Hepatocyte (in vitro differentiated cells): ENCODE results near the gene ERC2. TPM values are rescaled to one million over a fixed set of nuclear protein-coding genes. Genes with fewer than 3 reads are reported as not detected.

ENCODE experiments used
- DNase-seq: peaks from one replicate; pipeline ENCODE4 v3.0.0-alpha.2; 2016; ENCODE audit warnings: low spot score
- H2AFZ ChIP-seq: fragments of 200-600 bp; sonication (generic); 2 replicates; pipeline ENCODE4 v1.6.0; 2016; ENCODE audit warnings: antibody characterized with exemption, mild to moderate bottlenecking
- H3K27ac ChIP-seq: fragments of 200-600 bp; sonication (generic); 2 replicates; pipeline ENCODE4 v1.5.1; 2016; ENCODE audit warnings: mild to moderate bottlenecking
- H3K27me3 ChIP-seq: fragments of 200-600 bp; sonication (generic); 2 replicates; pipeline ENCODE4 v1.6.1; 2016
- H3K36me3 ChIP-seq: fragments of 200-600 bp; sonication (generic); replicated peaks from 2 replicates; pipeline ENCODE4 v1.5.1; 2016; ENCODE audit warnings: low read depth; ENCODE audit not compliant: insufficient read depth
- H3K4me1 ChIP-seq: fragments of 200-600 bp; sonication (generic); 2 replicates; pipeline ENCODE4 v1.5.1; 2016; ENCODE audit warnings: mild to moderate bottlenecking, moderate library complexity; ENCODE audit not compliant: insufficient read depth
- H3K4me2 ChIP-seq: fragments of 200-600 bp; sonication (generic); 2 replicates; pipeline ENCODE4 v1.6.0; 2016
- H3K4me3 ChIP-seq: fragments of 200-600 bp; sonication (generic); 2 replicates; pipeline ENCODE4 v1.5.1; 2016; ENCODE audit warnings: mild to moderate bottlenecking
- H3K79me2 ChIP-seq: fragments of 200-600 bp; sonication (generic); 2 replicates; pipeline ENCODE4 v1.6.0; 2017; ENCODE audit warnings: mild to moderate bottlenecking
- H3K9me2 ChIP-seq: fragments of 200-600 bp; sonication (generic); replicated peaks from 2 replicates; pipeline ENCODE4 v1.6.0; 2017; ENCODE audit warnings: mild to moderate bottlenecking; ENCODE audit not compliant: insufficient read depth
- H3K9me3 ChIP-seq: fragments of 200-600 bp; sonication (generic); 2 replicates; pipeline ENCODE4 v1.5.1; 2016; ENCODE audit warnings: low read depth, mild to moderate bottlenecking
- H4K20me1 ChIP-seq: fragments of 200-600 bp; sonication (generic); 2 replicates; pipeline ENCODE4 v1.6.0; 2016; ENCODE audit warnings: mild to moderate bottlenecking; ENCODE audit not compliant: insufficient read depth, poor library complexity, severe bottlenecking
- CTCF ChIP-seq: fragments of 200-600 bp; sonication (generic); IDR thresholded peaks from 2 replicates; pipeline ENCODE4 v1.5.1; 2016; ENCODE audit warnings: antibody characterized with exemption, mild to moderate bottlenecking; ENCODE audit not compliant: poor library complexity
- EZH2 ChIP-seq: fragments of 200-600 bp; sonication (generic); IDR thresholded peaks from 2 replicates; pipeline ENCODE4 v1.6.1; 2016; ENCODE audit warnings: antibody characterized with exemption, mild to moderate bottlenecking, borderline replicate concordance
- EZH2phosphoT487 ChIP-seq: fragments of 200-600 bp; sonication (generic); IDR thresholded peaks from one replicate; pipeline ENCODE4 v1.6.1; 2018; ENCODE audit warnings: antibody characterized with exemption, mild to moderate bottlenecking, low read depth, moderate library complexity; ENCODE audit not compliant: unreplicated experiment, severe bottlenecking
- WGBS: methylation state at CpG from one replicate; pipeline ENCODE4 v1.1.6; 2016; ENCODE audit warnings: low lambda C conversion rate; ENCODE audit errors: missing lambda C conversion rate; 5-methylcytosine and 5-hydroxymethylcytosine counted together
- polyA plus RNA-seq: library from polyadenylated mRNA; unstranded; fragments of >200 nt; fragmentation: Nextera tagmentation; extraction: Ambion mirVana; gene quantifications from 2 replicates; pipeline ENCODE4 v1.2.1, GENCODE V29; 2016
- total RNA-seq: library from RNA; depleted of rRNA; stranded (reverse); fragments of >200 nt; gene quantifications from 2 replicates; pipeline ENCODE4 v1.2.3, GENCODE V29; 2014

ERC2 gene
- total and polyA plus RNA-seq, 2 experiments from 2014 or later: 1.2 to 5.3 TPM

GRCh38 chr3:55678546-55679216 is 789.6 kb downstream of the ERC2 start:
- no peaks in the 10 kb centered on the region for H3K9me2 ChIP-seq
- DNase-seq: no peak
- H3K4me1 ChIP-seq: peaks cover 8% of the 10 kb centered on the region
- no peak overlapping the region for H3K4me3 ChIP-seq
- no peaks in the 10 kb centered on the region for H3K27me3 ChIP-seq
- no peak overlapping the region for H3K4me2 ChIP-seq
- H3K9me3 ChIP-seq: no peaks in the 10 kb centered on the region
- 78% methylated on average over 5 of the region's 5 CpGs for WGBS
- H4K20me1 ChIP-seq: no peaks in the 10 kb centered on the region
- TF ChIP-seq EZH2phosphoT487 (no peak), EZH2 (no peak), CTCF (no peak)
- H3K79me2 ChIP-seq: no peaks in the 10 kb centered on the region
- H2AFZ ChIP-seq: no peak overlapping the region
- H3K27ac ChIP-seq: no peak overlapping the region
- H3K36me3 ChIP-seq: no peaks in the 10 kb centered on the region

GRCh38 chr3:55676643-55677042 is 791.6 kb downstream of the ERC2 start:
- no peak overlapping the region for H2AFZ ChIP-seq
- no peaks in the 10 kb centered on the region for H4K20me1 ChIP-seq
- H3K4me2 ChIP-seq: no peak overlapping the region
- WGBS: 52% methylated on average over 3 of the region's 3 CpGs
- H3K9me3 ChIP-seq: no peaks in the 10 kb centered on the region
- H3K9me2 ChIP-seq: no peaks in the 10 kb centered on the region
- H3K27ac ChIP-seq: no peak overlapping the region
- no peaks in the 10 kb centered on the region for H3K36me3 ChIP-seq
- no peaks in the 10 kb centered on the region for H3K79me2 ChIP-seq
- DNase-seq: no peak
- H3K27me3 ChIP-seq: no peaks in the 10 kb centered on the region
- TF ChIP-seq EZH2 (no peak), EZH2phosphoT487 (no peak), CTCF (no peak)
- no peak overlapping the region for H3K4me3 ChIP-seq
- peaks cover 8% of the 10 kb centered on the region for H3K4me1 ChIP-seq

GRCh38 chr3:55675478-55675877 is 792.8 kb downstream of the ERC2 start:
- Histone ChIP-seq H3K79me2 (no peaks in the 10 kb centered on the region), H3K4me1 (no peaks in the 10 kb centered on the region), H3K9me2 (no peaks in the 10 kb centered on the region), H3K27me3 (no peaks in the 10 kb centered on the region), H3K4me3 (no peak overlapping the region), H2AFZ (no peak overlapping the region), H3K4me2 (no peak overlapping the region), H3K27ac (no peak overlapping the region), H3K9me3 (no peaks in the 10 kb centered on the region), H3K36me3 (no peaks in the 10 kb centered on the region), H4K20me1 (no peaks in the 10 kb centered on the region)
- 95% methylated on average over 3 of the region's 3 CpGs for WGBS
- DNase-seq: no peak
- TF ChIP-seq CTCF (no peak), EZH2phosphoT487 (no peak), EZH2 (no peak)
